Immature natural killer cell (primary cell): ENCODE data around the gene DCLK2. TPM values are rescaled to one million over a fixed set of nuclear protein-coding genes. Genes with fewer than 3 reads are reported as not detected.

ENCODE experiments used
- DNase-seq, 3 donors: peaks; one replicate each; pipeline ENCODE4 v3.0.0; 2022; ENCODE audit warnings: mixed read lengths in 1 of 3
- H3K27ac Mint-ChIP-seq, 6 donors: one replicate each; pipeline ENCODE4 v1.8.0; 2020; ENCODE audit warnings: mixed read lengths in 6 of 6, mild to moderate bottlenecking in 5 of 6, inconsistent platforms in 4 of 6, moderate library complexity in 3 of 6
- H3K27me3 Mint-ChIP-seq, 3 donors: one replicate each; pipeline ENCODE4 v1.8.0; 2020 to 2021; ENCODE audit warnings: low read depth in 3 of 3, mild to moderate bottlenecking in 3 of 3, mixed read lengths in 3 of 3, moderate library complexity in 3 of 3, inconsistent platforms in 1 of 3
- H3K36me3 Mint-ChIP-seq, 3 donors: one replicate each; pipeline ENCODE4 v1.8.0; 2020; ENCODE audit warnings: mixed read lengths in 3 of 3, inconsistent platforms in 2 of 3, mild to moderate bottlenecking in 2 of 3
- H3K4me1 Mint-ChIP-seq, 2 donors: one replicate each; pipeline ENCODE4 v1.8.0; 2020; ENCODE audit warnings: inconsistent platforms in 2 of 2, mild to moderate bottlenecking in 2 of 2, mixed read lengths in 2 of 2, moderate library complexity in 1 of 2
- H3K4me3 Mint-ChIP-seq, 5 donors: one replicate each; pipeline ENCODE4 v1.8.0; 2020; ENCODE audit warnings: mild to moderate bottlenecking in 5 of 5, mixed read lengths in 5 of 5, inconsistent platforms in 3 of 5, moderate library complexity in 3 of 5
- H3K9me3 Mint-ChIP-seq, 6 donors: one replicate each; pipeline ENCODE4 v1.8.0; 2020; ENCODE audit warnings: mild to moderate bottlenecking in 6 of 6, mixed read lengths in 6 of 6, inconsistent platforms in 4 of 6, moderate library complexity in 3 of 6
- polyA plus RNA-seq, 3 donors: library from polyadenylated mRNA; unstranded; fragments of 300-500 nt; fragmentation: Illumina TruSeq; gene quantifications; one replicate each; pipeline ENCODE4 v1.2.3, GENCODE V29; 2021

The DCLK2 gene
- polyA plus RNA-seq, 3 donors from 2014 or later, result not detected

- no peak for DNase-seq
- H3K27me3 Mint-ChIP-seq, result peaks cover 0 to 3% (median 0%) of the 10 kb centered on the region in 3 donors
These were observed 27.1 kb upstream of the DCLK2 start for GRCh38 chr4:150051111-150051510.

GRCh38 chr4:150055467-150055866 is 22.8 kb upstream of the DCLK2 start:
- Mint-ChIP-seq H3K4me1 (no peaks in the 10 kb centered on the region), H3K4me3 (no peak overlapping the region), H3K27ac (no peak overlapping the region), H3K27me3 (peaks cover 0 to 5% (median 0%) of the 10 kb centered on the region in 3 donors), H3K36me3 (no peaks in the 10 kb centered on the region), H3K9me3 (peaks cover 0 to 6% (median 0%) of the 10 kb centered on the region in 6 donors)
- DNase-seq, result no peak

More at GRCh38 chr4:150051111-150051510, 27.1 kb upstream of the DCLK2 start:
- Mint-ChIP-seq H3K4me1 (no peaks in the 10 kb centered on the region), H3K9me3 (peaks cover 0 to 5% (median 0%) of the 10 kb centered on the region in 6 donors), H3K4me3 (no peak overlapping the region), H3K27ac (no peak overlapping the region), H3K36me3 (no peaks in the 10 kb centered on the region)

GRCh38 chr4:150056569-150056968 is 21.7 kb upstream of the DCLK2 start:
- H3K4me1 Mint-ChIP-seq, result no peaks in the 10 kb centered on the region

GRCh38 chr4:150061086-150061776 is 17.0 kb upstream of the DCLK2 start:
- Mint-ChIP-seq H3K36me3 (no peaks in the 10 kb centered on the region), H3K27ac (no peak overlapping the region), H3K4me1 (no peaks in the 10 kb centered on the region), H3K9me3 (peaks cover 0 to 5% (median 1%) of the 10 kb centered on the region in 6 donors), H3K27me3 (peaks cover 0 to 3% (median 1%) of the 10 kb centered on the region in 3 donors), H3K4me3 (no peak overlapping the region)
- DNase-seq, result no peak

More at GRCh38 chr4:150056569-150056968, 21.7 kb upstream of the DCLK2 start:
- no peak for DNase-seq
- H3K27ac Mint-ChIP-seq, result no peak overlapping the region
- H3K36me3 Mint-ChIP-seq, result no peaks in the 10 kb centered on the region
- H3K9me3 Mint-ChIP-seq, result peaks cover 0 to 6% (median 0%) of the 10 kb centered on the region in 6 donors
- H3K27me3 Mint-ChIP-seq, result peaks cover 0 to 5% (median 0%) of the 10 kb centered on the region in 3 donors
- H3K4me3 Mint-ChIP-seq, result no peak overlapping the region

- Mint-ChIP-seq H3K27me3 (peaks cover 0 to 5% (median 3%) of the 10 kb centered on the region in 3 donors), H3K4me3 (no peak overlapping the region), H3K9me3 (peaks cover 0 to 13% (median 4%) of the 10 kb centered on the region in 6 donors), H3K4me1 (no peaks in the 10 kb centered on the region), H3K36me3 (peaks cover 0 to 5% (median 0%) of the 10 kb centered on the region in 3 donors), H3K27ac (no peak overlapping the region)
- no peak for DNase-seq
These were observed 15.1 kb upstream of the DCLK2 start for GRCh38 chr4:150063128-150063527.

GRCh38 chr4:150065740-150066139 is 12.5 kb upstream of the DCLK2 start:
- Mint-ChIP-seq H3K4me1 (no peaks in the 10 kb centered on the region), H3K27me3 (peaks cover 0 to 5% (median 1%) of the 10 kb centered on the region in 3 donors), H3K9me3 (peaks cover 0 to 13% (median 5%) of the 10 kb centered on the region in 6 donors), H3K4me3 (no peak overlapping the region), H3K36me3 (peaks cover 0 to 5% (median 0%) of the 10 kb centered on the region in 3 donors), H3K27ac (no peak overlapping the region)
- no peak for DNase-seq

- no peak overlapping the region for H3K27ac Mint-ChIP-seq
- H3K4me1 Mint-ChIP-seq, result no peaks in the 10 kb centered on the region
- no peak overlapping the region for H3K4me3 Mint-ChIP-seq
- no peak for DNase-seq
- H3K36me3 Mint-ChIP-seq, result peaks cover 0 to 5% (median 0%) of the 10 kb centered on the region in 3 donors
- H3K27me3 Mint-ChIP-seq, result peaks cover 1 to 5% (median 2%) of the 10 kb centered on the region in 3 donors
- peaks cover 0 to 13% (median 5%) of the 10 kb centered on the region in 6 donors for H3K9me3 Mint-ChIP-seq
These were observed 10.4 kb upstream of the DCLK2 start for GRCh38 chr4:150067859-150068258.

- Mint-ChIP-seq H3K27me3 (peaks cover 1 to 5% (median 5%) of the 10 kb centered on the region in 3 donors), H3K27ac (no peak overlapping the region), H3K36me3 (peaks cover 0 to 5% (median 0%) of the 10 kb centered on the region in 3 donors), H3K4me1 (no peaks in the 10 kb centered on the region), H3K9me3 (peaks cover 0 to 13% (median 5%) of the 10 kb centered on the region in 6 donors), H3K4me3 (no peak overlapping the region)
- no peak for DNase-seq
These were observed 9.8 kb upstream of the DCLK2 start for GRCh38 chr4:150068300-150068960.

- H3K27me3 Mint-ChIP-seq, result peaks cover 1 to 5% (median 5%) of the 10 kb centered on the region in 3 donors
- H3K4me3 Mint-ChIP-seq, result no peak overlapping the region
- H3K4me1 Mint-ChIP-seq, result no peaks in the 10 kb centered on the region
- DNase-seq, result no peak
- H3K36me3 Mint-ChIP-seq, result peaks cover 0 to 5% (median 0%) of the 10 kb centered on the region in 3 donors
- peaks cover 0 to 8% (median 5%) of the 10 kb centered on the region in 6 donors for H3K9me3 Mint-ChIP-seq
- no peak overlapping the region for H3K27ac Mint-ChIP-seq
These were observed 8.9 kb upstream of the DCLK2 start for GRCh38 chr4:150069353-150069752.

- no peak for DNase-seq
- peaks cover 0 to 7% (median 3%) of the 10 kb centered on the region in 3 donors for H3K27me3 Mint-ChIP-seq
- H3K4me3 Mint-ChIP-seq, result no peak overlapping the region
- peaks cover 0 to 5% (median 0%) of the 10 kb centered on the region in 3 donors for H3K36me3 Mint-ChIP-seq
- no peaks in the 10 kb centered on the region for H3K4me1 Mint-ChIP-seq
- no peak overlapping the region for H3K27ac Mint-ChIP-seq
- H3K9me3 Mint-ChIP-seq, result peaks cover 0 to 8% (median 4%) of the 10 kb centered on the region in 6 donors
These were observed 7.6 kb upstream of the DCLK2 start for GRCh38 chr4:150070464-150071170.

- no peak for DNase-seq
- H3K9me3 Mint-ChIP-seq, result peaks cover 0 to 6% (median 5%) of the 10 kb centered on the region in 6 donors
- peaks cover 0 to 16% (median 0%) of the 10 kb centered on the region in 3 donors for H3K27me3 Mint-ChIP-seq
These were observed 5.8 kb upstream of the DCLK2 start for GRCh38 chr4:150072471-150072870.

GRCh38 chr4:150072906-150073714 is 5.1 kb upstream of the DCLK2 start:
- Mint-ChIP-seq H3K4me3 (no peak overlapping the region), H3K9me3 (peaks cover 0 to 4% (median 1%) of the 10 kb centered on the region in 6 donors), H3K4me1 (no peaks in the 10 kb centered on the region), H3K36me3 (no peaks in the 10 kb centered on the region), H3K27ac (no peak overlapping the region), H3K27me3 (peaks cover 0 to 21% (median 0%) of the 10 kb centered on the region in 3 donors)
- no peak for DNase-seq

More at GRCh38 chr4:150072471-150072870, 5.8 kb upstream of the DCLK2 start:
- H3K4me1 Mint-ChIP-seq, result no peaks in the 10 kb centered on the region
- H3K27ac Mint-ChIP-seq, result no peak overlapping the region
- no peak overlapping the region for H3K4me3 Mint-ChIP-seq
- peaks cover 0 to 5% (median 0%) of the 10 kb centered on the region in 3 donors for H3K36me3 Mint-ChIP-seq

- no peak overlapping the region for H3K4me3 Mint-ChIP-seq
- H3K36me3 Mint-ChIP-seq, result no peaks in the 10 kb centered on the region
- H3K27ac Mint-ChIP-seq, result no peak overlapping the region
- DNase-seq, result no peak
- H3K27me3 Mint-ChIP-seq, result peaks cover 0 to 21% (median under 1%) of the 10 kb centered on the region in 3 donors
- no peaks in the 10 kb centered on the region for H3K4me1 Mint-ChIP-seq
- H3K9me3 Mint-ChIP-seq, result peaks cover 0 to 2% (median 0%) of the 10 kb centered on the region in 6 donors
These were observed 4.2 kb upstream of the DCLK2 start for GRCh38 chr4:150074064-150074463.
